ENCODE results near the gene RBBP4.
"Not testable (repeated sequence)": the region's sequence is repeated elsewhere in the genome, so short reads cannot be mapped to it uniquely, and the experiment has no call there.

RBBP4 gene

GRCh38 chr1:32696041-32696440, 45.0 kb downstream of the RBBP4 start:
- no peak for TF ChIP-seq CTCF (IDR thresholded peaks at IDR 0.05; ENCODE audit: borderline replicate concordance, insufficient read depth, low read depth, low read length)
- H3K4me3 ChIP-seq (ENCODE audit: low read depth, low read length): no peak overlapping the region

- not testable (repeated sequence) for H3K4me3 ChIP-seq (ENCODE audit: low read depth, low read length)
Observed at GRCh38 chr1:32696996-32697395, 46.0 kb downstream of the RBBP4 start.

- no peak overlapping the region for H3K4me3 ChIP-seq (ENCODE audit: low read depth, low read length)
- no peak for TF ChIP-seq CTCF (IDR thresholded peaks at IDR 0.05; ENCODE audit: borderline replicate concordance, insufficient read depth, low read depth, low read length)
Observed at GRCh38 chr1:32701421-32701911, 50.5 kb downstream of the RBBP4 start.

GRCh38 chr1:32701951-32702598, 51.1 kb downstream of the RBBP4 start:
- no peak for TF ChIP-seq CTCF (IDR thresholded peaks at IDR 0.05; ENCODE audit: borderline replicate concordance, insufficient read depth, low read depth, low read length)
- H3K4me3 ChIP-seq (ENCODE audit: low read depth, low read length): no peak overlapping the region

- no peak within 1 kb of the TSS for H3K4me3 ChIP-seq (ENCODE audit: low read depth, low read length)
Observed at GRCh38 chr1:32702599-32703478, 51.8 kb downstream of the RBBP4 start, which contains the start of gene SYNC. Gene SYNC (minus strand): TSS chr1:32702770. CDS start chr1:32702660, 110 bp downstream.

GRCh38 chr1:32703479-32704291, 52.7 kb downstream of the RBBP4 start:
- no peak for TF ChIP-seq CTCF (IDR thresholded peaks at IDR 0.05; ENCODE audit: borderline replicate concordance, insufficient read depth, low read depth, low read length)
- no peak overlapping the region for H3K4me3 ChIP-seq (ENCODE audit: low read depth, low read length)

More at GRCh38 chr1:32702599-32703478, 51.8 kb downstream of the RBBP4 start, which contains the start of gene SYNC:
- TF ChIP-seq CTCF (IDR thresholded peaks at IDR 0.05; ENCODE audit: borderline replicate concordance, insufficient read depth, low read depth, low read length): no peak

GRCh38 chr1:32705516-32705915, 54.5 kb downstream of the RBBP4 start:
- no peak overlapping the region for H3K4me3 ChIP-seq (ENCODE audit: low read depth, low read length)
- TF ChIP-seq CTCF (IDR thresholded peaks at IDR 0.05; ENCODE audit: borderline replicate concordance, insufficient read depth, low read depth, low read length): no peak
